PC-9 (cell line): Measurements from ENCODE around the gene RTF2. TPM values are rescaled to one million over a fixed set of nuclear protein-coding genes. Genes with fewer than 3 reads are reported as not detected.

ENCODE experiments used
- BruUV-seq: library from RNA; stranded (reverse); fragments of 400-500 nt; replicated peaks from 2 replicates; lab custom pipeline; 2021; lab: Mats Ljungman, UMichigan
- CTCF ChIA-PET: fragments of 300-600 bp; sonication (Branson Sonifier 250); formaldehyde crosslinking; loops from one replicate; lab custom pipeline; 2022; ENCODE audit warnings: antibody characterized with exemption; lab: Charles Lee
- POLR2A ChIA-PET: fragments of 300-600 bp; sonication (Branson Sonifier 250); formaldehyde crosslinking; loops from one replicate; lab custom pipeline; 2022; ENCODE audit warnings: antibody characterized with exemption; ENCODE audit not compliant: unreplicated experiment; lab: Charles Lee
- DNase-seq, 2 experiments: peaks; one replicate each; pipeline versions ENCODE4 v3.0.0 to v3.0.0-alpha.2; 2015 to 2022; ENCODE audit warnings: mixed read lengths in 1 of 2
- H2AFZ ChIP-seq: fragments of 200-600 bp; sonication (generic); 2 replicates; pipeline ENCODE4 v1.8.1; 2017; ENCODE audit warnings: antibody characterized with exemption
- H3F3A ChIP-seq: fragments of 200-600 bp; sonication (generic); 2 replicates; pipeline ENCODE4 v1.8.1; 2017; ENCODE audit warnings: antibody characterized with exemption, mild to moderate bottlenecking, low read depth; ENCODE audit not compliant: insufficient read depth
- H3K27ac ChIP-seq: fragments of 200-600 bp; sonication (generic); 2 replicates; pipeline ENCODE4 v1.6.1; 2016; ENCODE audit warnings: mixed run types
- H3K27me3 ChIP-seq: fragments of 200-600 bp; sonication (generic); 2 replicates; pipeline ENCODE4 v1.6.1; 2016; ENCODE audit warnings: low read depth, mixed run types; ENCODE audit not compliant: insufficient read depth
- H3K36me3 ChIP-seq: fragments of 200-600 bp; sonication (generic); 2 replicates; pipeline ENCODE4 v1.6.1; 2016; ENCODE audit warnings: low read depth, mixed run types
- H3K4me1 ChIP-seq: fragments of 200-600 bp; sonication (generic); replicated peaks from 2 replicates; pipeline ENCODE4 v1.6.1; 2016; ENCODE audit warnings: mixed run types; ENCODE audit not compliant: insufficient read depth
- H3K4me2 ChIP-seq: fragments of 200-600 bp; sonication (generic); 2 replicates; pipeline ENCODE4 v1.6.1; 2017; ENCODE audit warnings: mixed run types
- H3K4me3 ChIP-seq: fragments of 200-600 bp; sonication (generic); 2 replicates; pipeline ENCODE4 v1.6.1; 2016; ENCODE audit warnings: mixed run types
- H3K79me2 ChIP-seq: fragments of 200-600 bp; sonication (generic); 2 replicates; pipeline ENCODE4 v1.6.1; 2017; ENCODE audit warnings: low read depth, mixed run types
- H3K9me2 ChIP-seq: fragments of 200-600 bp; sonication (generic); 2 replicates; pipeline ENCODE4 v1.8.1; 2017; ENCODE audit warnings: mild to moderate bottlenecking; ENCODE audit not compliant: insufficient read depth
- H3K9me3 ChIP-seq: fragments of 200-600 bp; sonication (generic); 2 replicates; pipeline ENCODE4 v1.8.1; 2016; ENCODE audit warnings: low read depth; ENCODE audit not compliant: insufficient read depth
- H4K20me1 ChIP-seq: fragments of 200-600 bp; sonication (generic); 2 replicates; pipeline ENCODE4 v1.8.1; 2017; ENCODE audit not compliant: insufficient read depth
- CTCF ChIP-seq: fragments of 200-600 bp; sonication (generic); conservative IDR thresholded peaks from 2 replicates; pipeline ENCODE4 v1.6.1; 2017; ENCODE audit warnings: mixed run types, antibody characterized with exemption, mild to moderate bottlenecking, moderate library complexity
- EZH2 ChIP-seq: fragments of 200-600 bp; sonication (generic); IDR thresholded peaks from 2 replicates; pipeline ENCODE4 v1.8.0; 2017; ENCODE audit warnings: antibody characterized with exemption, low read depth
- intact Hi-C: fragments of 100-400 bp; cut with micrococcal nuclease; formaldehyde crosslinking; loops from one replicate; pipeline ENCODE4 v1.10.0; 2022; ENCODE audit not compliant: unreplicated experiment
- total RNA-seq: library from RNA; stranded (reverse); gene quantifications from 2 replicates; pipeline ENCODE4 v1.2.3, GENCODE V29; 2021

The RTF2 gene
- total RNA-seq, 1 experiment from 2014 or later, result 108 TPM

GRCh38 chr20:56551571-56551970 lies 83.1 kb downstream of the RTF2 start:
- BruUV-seq, result no TSS peak
- Histone ChIP-seq H3K36me3 (no peaks in the 10 kb centered on the region), H2AFZ (no peak overlapping the region), H3K9me2 (no peaks in the 10 kb centered on the region), H3K27ac (no peak overlapping the region), H3K4me1 (peaks cover 27% of the 10 kb centered on the region), H3K9me3 (no peaks in the 10 kb centered on the region), H3K79me2 (no peaks in the 10 kb centered on the region), H3K4me3 (no peak overlapping the region), H3F3A (peaks cover 16% of the 10 kb centered on the region), H3K4me2 (no peak overlapping the region), H4K20me1 (no peaks in the 10 kb centered on the region), H3K27me3 (no peaks in the 10 kb centered on the region; the same call in 1 of the 2 replicates)
- ChIA-PET POLR2A (interaction anchor here (0.7 kb wide), 1 partner anchor 253 kb away, joined by 6 read pairs; no protein-coding TSS in a partner anchor), CTCF (interaction anchor here (0.9 to 2.3 kb wide), 3 partner anchors 28 to 422 kb away, joined by 8 to 13 read pairs (median 10); partner anchors contain the start of gene TFAP2C)
- TF ChIP-seq EZH2, result no peak
- TF ChIP-seq CTCF, result no peak
- no peak for DNase-seq
- intact Hi-C loops, result loop anchor here (2.0 to 5.0 kb wide), 2 partner anchors 509 to 796 kb away; no protein-coding TSS in a partner anchor

GRCh38 chr20:56552911-56553629 lies 84.6 kb downstream of the RTF2 start:
- Histone ChIP-seq H3K9me2 (no peaks in the 10 kb centered on the region), H3K79me2 (no peaks in the 10 kb centered on the region), H3K4me1 (peaks cover 27% of the 10 kb centered on the region), H3F3A (peaks cover 18% of the 10 kb centered on the region), H2AFZ (no peak overlapping the region), H3K27me3 (no peaks in the 10 kb centered on the region), H3K4me2 (no peak overlapping the region), H3K36me3 (no peaks in the 10 kb centered on the region), H4K20me1 (no peaks in the 10 kb centered on the region), H3K9me3 (no peaks in the 10 kb centered on the region), H3K27ac (no peak overlapping the region), H3K4me3 (no peak overlapping the region)
- TF ChIP-seq CTCF, result no peak
- TF ChIP-seq EZH2, result no peak
- intact Hi-C loops, result loop anchor here (5.0 kb wide), 1 partner anchor 794 kb away; no protein-coding TSS in a partner anchor
- no TSS peak for BruUV-seq
- POLR2A ChIA-PET, result no interaction called here
- CTCF ChIA-PET, result no interaction called here
- no peak for DNase-seq

GRCh38 chr20:56554869-56555268 lies 86.4 kb downstream of the RTF2 start:
- no peak overlapping the region for H2AFZ ChIP-seq
- H3K9me3 ChIP-seq, result no peaks in the 10 kb centered on the region
- no peaks in the 10 kb centered on the region for H3K9me2 ChIP-seq
- ChIA-PET POLR2A (interaction anchor here (0.6 to 0.7 kb wide), 3 partner anchors 75 to 360 kb away, joined by 3 to 5 read pairs (median 4); no protein-coding TSS in a partner anchor), CTCF (interaction anchor here (0.7 to 1.3 kb wide), 3 partner anchors 11 to 75 kb away, joined by 3 to 5 read pairs (median 3); no protein-coding TSS in a partner anchor)
- peak overlapping the region; percentile 62 for H3K4me2 ChIP-seq
- no peaks in the 10 kb centered on the region for H3K36me3 ChIP-seq
- no peak for TF ChIP-seq EZH2
- TF ChIP-seq CTCF, result peak; percentile 45
- intact Hi-C loops, result loop anchor here (1.0 to 5.0 kb wide), 7 partner anchors 22 to 792 kb away; no protein-coding TSS in a partner anchor
- H4K20me1 ChIP-seq, result no peaks in the 10 kb centered on the region
- DNase-seq, result peak; percentile 77 to 99
- H3F3A ChIP-seq, result peaks cover 18% of the 10 kb centered on the region
- H3K27me3 ChIP-seq, result no peaks in the 10 kb centered on the region
- H3K79me2 ChIP-seq, result no peaks in the 10 kb centered on the region
- BruUV-seq, result no TSS peak
- H3K4me3 ChIP-seq, result peak overlapping the region; percentile 25; the same call in 1 of the 2 replicates
- H3K27ac ChIP-seq, result peak overlapping the region; percentile 76
- peaks cover 27% of the 10 kb centered on the region for H3K4me1 ChIP-seq
